Psoas muscle (tissue), 8 donors: ENCODE measurements around the gene GCK. TPM values are rescaled to one million over a fixed set of nuclear protein-coding genes. Genes with fewer than 3 reads are reported as not detected.

Experiments used
- ATAC-seq, 4 donors: fragments of 200-7000 bp; cut with Tn5 transposase; one replicate each; pipeline ENCODE4 v1.9.1; 2020; ENCODE audit warnings: moderate library complexity in 3 of 4, mild to moderate bottlenecking in 2 of 4
- DNase-seq, 2 donors: peaks; one replicate each; pipeline ENCODE4 v3.0.0-alpha.2; 2020
- H3K27ac ChIP-seq: fragments of 200-600 bp; one replicate; pipeline ENCODE4 v1.8.0; 2022
- H3K27me3 ChIP-seq, 3 donors: fragments of 200-600 bp in 1 of 3; one replicate each; pipeline versions ENCODE4 v1.6.1 to v1.8.0; 2013 to 2022; ENCODE audit warnings: low read length in 2 of 3, mild to moderate bottlenecking in 2 of 3, moderate library complexity in 1 of 3; ENCODE audit not compliant: insufficient read depth in 3 of 3
- H3K36me3 ChIP-seq, 2 donors: fragments of 200-600 bp in 1 of 2; one replicate each; pipeline versions ENCODE4 v1.6.1 to v1.8.0; 2013 to 2022; ENCODE audit warnings: low read depth in 1 of 2, mild to moderate bottlenecking in 1 of 2, moderate library complexity in 1 of 2; ENCODE audit not compliant: insufficient read depth in 1 of 2
- H3K4me1 ChIP-seq: fragments of 200-600 bp; one replicate; pipeline ENCODE4 v1.8.0; 2022
- H3K4me3 ChIP-seq: fragments of 200-600 bp; one replicate; pipeline ENCODE4 v1.8.0; 2022; ENCODE audit warnings: mild to moderate bottlenecking
- H3K9me3 ChIP-seq: fragments of 200-600 bp; one replicate; pipeline ENCODE4 v1.8.0; 2022
- WGBS, 3 donors: extraction: QIAGEN DNeasy Blood & Tissue Kit; methylation state at CpG; one replicate each; pipeline versions ENCODE4 v1.1.6 to v1.1.7; 2013; 5-methylcytosine and 5-hydroxymethylcytosine counted together
- intact Hi-C, 2 donors: fragments of 100-400 bp; cut with DNase I; formaldehyde crosslinking; loops; one replicate each; pipeline versions ENCODE4 v1.11.0 to v1.14.2; 2022
- polyA plus RNA-seq, 3 donors: library from polyadenylated mRNA; stranded (reverse); fragments of 200-250 nt; gene quantifications; one replicate each; pipeline ENCODE4 v1.2.3, GENCODE V29; 2013
- total RNA-seq, 4 donors: library from RNA; stranded (reverse); fragmentation: NEBNext Ultra II Directional in 2 of 4; extraction: Animal tissue kit (Norgen Biotek cat#: 25700) in 2 of 4; gene quantifications; one replicate each; pipeline versions ENCODE4 v1.2.1 to v1.2.4, GENCODE V29; 2021 to 2023
- TF ChIP-seq, protein P1 (sequence below): fragments of 200-600 bp; IDR thresholded peaks from one replicate; pipeline ENCODE4 v1.8.0; 2022; ENCODE audit warnings: antibody characterized with exemption
- donor health status: healthy with polysubstance abuse.
- donor health status: DM: no; HTN: no; CAD: no; lungs with moderate emphysema.
- donor health status: Bipolar disorder and iron deficiency.
- donor health status: healthy.
- donor health status: DM: yes; HTN: yes; CAD: no.
- donor health status: DM: no; HTN: no; CAD: no.
- donor health status: DM: no; HTN: no; CAD: no.
- donor health status: DM: yes; HTN: yes; CAD: no.

GCK gene
- total and polyA plus RNA-seq, 7 donors, result 0.07 to 0.11 (median 0.08) TPM; not detected in 4

DNA sequence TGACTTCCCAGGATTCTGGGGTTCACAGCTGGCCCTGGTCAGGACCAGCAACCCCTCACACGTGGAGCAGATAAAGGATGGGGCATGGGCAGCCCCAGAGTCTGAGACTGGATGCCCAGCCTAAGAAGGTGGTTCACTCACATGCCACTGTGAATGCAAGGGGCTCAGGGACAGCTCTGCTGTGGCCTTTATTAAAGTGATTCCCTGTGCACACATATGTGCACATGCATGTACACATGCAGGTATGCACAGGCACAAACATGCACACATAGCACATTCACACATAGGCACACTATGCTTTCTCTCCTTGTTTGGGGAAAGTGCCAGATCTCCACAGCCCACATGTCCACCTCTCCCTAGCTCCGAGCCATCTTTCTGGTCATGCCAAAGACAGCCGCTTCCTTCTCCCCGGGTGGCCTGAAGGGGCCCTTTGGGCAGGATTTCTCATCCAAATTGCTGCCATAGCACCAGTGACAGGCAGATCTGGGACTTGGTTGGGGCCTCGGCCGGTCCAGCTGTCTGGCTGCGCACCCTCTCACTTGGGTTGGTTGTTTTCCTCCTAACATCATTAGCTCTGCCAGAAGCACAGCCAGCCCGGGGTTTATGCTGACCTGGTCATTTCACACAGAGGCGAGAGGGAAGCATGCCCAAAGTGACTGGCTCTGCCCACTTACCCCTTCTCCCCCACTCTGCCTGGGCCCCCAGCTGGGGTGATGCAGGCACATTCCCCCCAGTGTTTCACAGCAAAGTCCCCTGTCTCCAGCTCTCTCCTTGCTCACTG lies 1.4 kb downstream of the GCK start:
- TF ChIP-seq, protein P1, sequence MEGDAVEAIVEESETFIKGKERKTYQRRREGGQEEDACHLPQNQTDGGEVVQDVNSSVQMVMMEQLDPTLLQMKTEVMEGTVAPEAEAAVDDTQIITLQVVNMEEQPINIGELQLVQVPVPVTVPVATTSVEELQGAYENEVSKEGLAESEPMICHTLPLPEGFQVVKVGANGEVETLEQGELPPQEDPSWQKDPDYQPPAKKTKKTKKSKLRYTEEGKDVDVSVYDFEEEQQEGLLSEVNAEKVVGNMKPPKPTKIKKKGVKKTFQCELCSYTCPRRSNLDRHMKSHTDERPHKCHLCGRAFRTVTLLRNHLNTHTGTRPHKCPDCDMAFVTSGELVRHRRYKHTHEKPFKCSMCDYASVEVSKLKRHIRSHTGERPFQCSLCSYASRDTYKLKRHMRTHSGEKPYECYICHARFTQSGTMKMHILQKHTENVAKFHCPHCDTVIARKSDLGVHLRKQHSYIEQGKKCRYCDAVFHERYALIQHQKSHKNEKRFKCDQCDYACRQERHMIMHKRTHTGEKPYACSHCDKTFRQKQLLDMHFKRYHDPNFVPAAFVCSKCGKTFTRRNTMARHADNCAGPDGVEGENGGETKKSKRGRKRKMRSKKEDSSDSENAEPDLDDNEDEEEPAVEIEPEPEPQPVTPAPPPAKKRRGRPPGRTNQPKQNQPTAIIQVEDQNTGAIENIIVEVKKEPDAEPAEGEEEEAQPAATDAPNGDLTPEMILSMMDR, result no peak
- DNase-seq, result no peak
- no peak overlapping the region for H3K27ac ChIP-seq
- no peaks in the 10 kb centered on the region for H3K4me1 ChIP-seq
- peaks cover 0 to 2% (median 0%) of the 10 kb centered on the region in 3 donors for H3K27me3 ChIP-seq
- 37 to 49% (median 37%) methylated on average over 9 of the region's 9 CpGs for WGBS, 3 donors
- ATAC-seq, result no peak
- no peaks in the 10 kb centered on the region for H3K9me3 ChIP-seq
- intact Hi-C loops, result no loop called here
- no peaks in the 10 kb centered on the region for H3K36me3 ChIP-seq
- no peak overlapping the region for H3K4me3 ChIP-seq

DNA sequence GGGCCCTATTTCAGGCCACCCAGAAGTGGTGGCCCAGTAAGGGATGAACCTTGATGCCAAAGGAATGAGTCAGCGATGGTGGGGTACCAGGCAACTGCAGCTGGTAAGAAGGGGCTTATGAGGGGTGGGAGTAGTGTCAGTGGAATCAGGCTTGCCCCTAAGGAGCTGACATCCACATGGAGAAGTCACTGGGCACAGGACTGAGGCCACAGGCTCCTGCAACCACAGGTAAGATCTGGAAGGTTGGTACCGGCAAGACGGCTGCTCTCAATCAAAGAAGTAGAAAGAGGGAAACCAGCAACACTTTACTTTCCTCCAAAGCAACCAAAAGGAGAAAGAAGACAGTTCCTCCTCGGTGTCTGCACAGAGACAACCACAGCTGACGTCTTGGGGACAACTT lies 2.5 kb downstream of the GCK start:
- H3K36me3 ChIP-seq, result no peaks in the 10 kb centered on the region
- DNase-seq (no peak), ATAC-seq (no peak)
- TF ChIP-seq, protein P1, result no peak
- H3K9me3 ChIP-seq, result no peaks in the 10 kb centered on the region
- H3K4me3 ChIP-seq, result no peak overlapping the region
- H3K27ac ChIP-seq, result no peak overlapping the region
- peaks cover 0 to 4% (median 0%) of the 10 kb centered on the region in 3 donors for H3K27me3 ChIP-seq
- intact Hi-C loops, result no loop called here
- 86 to 93% (median 88%) methylated on average over 5 of the region's 5 CpGs for WGBS, 3 donors
- no peaks in the 10 kb centered on the region for H3K4me1 ChIP-seq

DNA sequence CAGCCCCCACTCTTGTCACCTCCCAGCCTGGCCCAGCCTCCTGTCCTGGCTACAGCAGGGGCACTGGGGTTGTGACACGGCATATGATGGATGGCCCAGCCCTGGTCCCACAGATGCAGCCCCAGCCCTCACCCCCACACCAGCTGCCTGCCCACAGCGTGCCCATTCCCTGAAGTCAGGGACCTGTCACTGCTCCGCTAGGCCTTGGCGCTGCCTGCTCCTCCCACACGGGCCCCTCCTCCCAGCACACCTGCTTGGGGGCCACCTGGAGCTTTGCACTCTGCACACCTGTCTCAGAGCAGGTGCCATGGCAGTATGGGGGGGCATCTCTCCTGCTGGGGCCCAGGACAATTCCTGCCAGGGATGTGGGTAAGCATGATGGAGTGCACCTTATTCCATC lies 3.5 kb downstream of the GCK start:
- Histone ChIP-seq H3K4me3 (no peak overlapping the region), H3K9me3 (no peaks in the 10 kb centered on the region), H3K27ac (no peak overlapping the region), H3K4me1 (no peaks in the 10 kb centered on the region), H3K36me3 (no peaks in the 10 kb centered on the region), H3K27me3 (peaks cover 0 to 4% (median 0%) of the 10 kb centered on the region in 3 donors)
- WGBS, 3 donors, result 68 to 73% (median 70%) methylated on average over 5 of the region's 5 CpGs
- DNase-seq (no peak), ATAC-seq (no peak)
- TF ChIP-seq, protein P1, result no peak
- intact Hi-C loops, result no loop called here

DNA sequence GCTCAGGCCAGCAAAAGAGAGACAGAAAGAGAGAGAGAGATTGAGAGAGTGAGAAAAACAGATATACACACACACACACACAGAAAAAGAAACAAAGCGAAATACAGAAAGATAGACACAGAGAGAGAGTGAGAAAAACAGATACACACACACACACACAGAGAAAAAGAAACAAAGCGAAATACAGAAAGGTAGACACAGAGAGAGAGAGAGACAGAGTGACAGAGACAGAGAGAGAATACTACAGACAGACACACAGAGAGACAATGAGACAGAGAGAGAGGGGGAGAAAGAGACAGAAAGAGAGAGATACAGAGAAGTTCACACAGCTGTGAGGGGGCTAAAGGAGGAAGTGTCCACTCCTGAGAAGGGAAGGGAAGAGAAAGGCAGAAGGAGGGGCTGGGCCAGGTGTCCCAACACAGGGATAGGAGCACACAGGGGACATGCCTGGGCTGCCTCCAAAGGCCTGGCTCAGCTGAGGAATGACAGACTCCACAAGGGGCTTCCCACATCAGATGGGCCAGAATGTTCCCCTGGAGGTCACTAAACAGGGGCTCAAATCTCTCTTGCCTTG lies 4.3 kb downstream of the GCK start:
- TF ChIP-seq, protein P1, result no peak
- no peaks in the 10 kb centered on the region for H3K9me3 ChIP-seq
- no peak overlapping the region for H3K27ac ChIP-seq
- no peak for ATAC-seq
- 93 to 96% (median 95%) methylated on average over 2 of the region's 2 CpGs for WGBS, 3 donors
- no peaks in the 10 kb centered on the region for H3K36me3 ChIP-seq
- no peak overlapping the region for H3K4me3 ChIP-seq
- H3K4me1 ChIP-seq, result no peaks in the 10 kb centered on the region
- DNase-seq, result no peak
- intact Hi-C loops, result no loop called here
- peaks cover 0 to 2% (median 0%) of the 10 kb centered on the region in 3 donors for H3K27me3 ChIP-seq
